ENCODE measurements around the gene PDE9A.

Gene PDE9A

DNA sequence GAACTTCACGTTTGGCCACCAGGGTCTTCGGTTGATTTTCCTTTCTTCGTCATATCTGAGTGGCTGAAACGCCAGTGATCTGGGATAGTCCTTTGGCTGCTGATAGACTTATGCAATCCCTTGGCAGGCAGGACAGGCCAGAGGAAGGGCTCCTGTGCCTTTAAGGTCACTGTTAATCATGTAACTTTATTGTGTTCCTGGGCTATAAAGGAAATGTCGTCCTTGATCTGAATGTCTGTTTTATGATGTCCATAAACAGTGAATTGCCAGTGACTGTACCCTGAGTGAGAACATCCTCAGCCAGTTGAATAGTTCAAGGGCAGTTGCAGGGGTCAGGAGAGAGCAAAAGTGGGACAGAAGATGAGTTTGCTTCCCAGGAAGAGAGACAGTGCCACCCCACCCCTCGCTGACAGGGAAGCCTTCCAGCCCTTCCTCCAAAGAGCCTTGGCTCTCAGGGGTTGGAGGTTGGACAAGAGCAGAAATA lies 68.0 kb downstream of the PDE9A start:
- TF ChIP-seq Cebpa-rat (IDR thresholded peaks at IDR 0.05): no peak
- H3K4me3 ChIP-seq: no peak overlapping the region
- peaks cover 0 to 37% (median 18%) of the 10 kb centered on the region in 11 experiments; a peak in 14 of 22 replicates for H3K27me3 ChIP-seq
- no peaks in the 10 kb centered on the region for H3K9me3 ChIP-seq (replicated peaks in 1 of 11)
- H3K4me2 ChIP-seq: no peak overlapping the region
- no peak overlapping the region for H3K27ac ChIP-seq
- H3K9ac ChIP-seq: no peak overlapping the region
- peaks cover 24 to 28% (median 27%) of the 10 kb centered on the region in 10 experiments for H3K4me1 ChIP-seq
- H4K20me1 ChIP-seq: peaks cover 0 to 12% (median 0%) of the 10 kb centered on the region in 11 experiments; a peak in 4 of 22 replicates
- H3K36me3 ChIP-seq: no peaks in the 10 kb centered on the region

DNA sequence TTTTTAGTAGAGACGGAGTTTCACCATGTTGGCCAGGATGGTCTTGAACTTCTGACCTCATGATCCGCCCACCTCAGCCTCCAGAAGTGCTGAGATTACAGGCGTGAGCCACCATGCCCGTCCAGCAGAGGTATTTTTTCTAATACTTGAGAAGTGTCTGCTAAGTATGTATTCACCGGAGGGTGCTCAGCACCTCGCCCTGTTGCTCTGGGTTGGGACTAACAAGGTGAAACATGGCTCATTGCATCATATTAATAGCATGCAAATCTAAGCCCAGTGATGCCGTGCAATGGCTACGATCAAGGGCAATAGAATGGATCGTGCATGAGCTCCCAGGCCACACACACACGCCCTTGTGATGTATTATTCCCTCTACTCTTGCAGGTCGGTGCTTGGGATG lies 68.7 kb downstream of the PDE9A start:
- H3K4me1 ChIP-seq: peaks cover 24 to 28% (median 27%) of the 10 kb centered on the region in 10 experiments
- H3K27ac ChIP-seq: no peak overlapping the region
- H3K36me3 ChIP-seq: no peaks in the 10 kb centered on the region
- H3K9ac ChIP-seq: no peak overlapping the region
- TF ChIP-seq Cebpa-rat (IDR thresholded peaks at IDR 0.05): 0 out of 22 replicates have a peak, but pooled peaks of 1 of the 11 experiments have one; percentile 24
- peaks cover 0 to 37% (median 18%) of the 10 kb centered on the region in 11 experiments; a peak in 14 of 22 replicates for H3K27me3 ChIP-seq
- H3K4me3 ChIP-seq: no peak overlapping the region
- H3K9me3 ChIP-seq (replicated peaks in 1 of 11): no peaks in the 10 kb centered on the region
- H4K20me1 ChIP-seq: peaks cover 0 to 12% (median 0%) of the 10 kb centered on the region in 11 experiments; a peak in 4 of 22 replicates
- H3K4me2 ChIP-seq: 0 out of 22 replicates have a peak overlapping the region, but pooled peaks of 1 of the 11 experiments have one; percentile 90

DNA sequence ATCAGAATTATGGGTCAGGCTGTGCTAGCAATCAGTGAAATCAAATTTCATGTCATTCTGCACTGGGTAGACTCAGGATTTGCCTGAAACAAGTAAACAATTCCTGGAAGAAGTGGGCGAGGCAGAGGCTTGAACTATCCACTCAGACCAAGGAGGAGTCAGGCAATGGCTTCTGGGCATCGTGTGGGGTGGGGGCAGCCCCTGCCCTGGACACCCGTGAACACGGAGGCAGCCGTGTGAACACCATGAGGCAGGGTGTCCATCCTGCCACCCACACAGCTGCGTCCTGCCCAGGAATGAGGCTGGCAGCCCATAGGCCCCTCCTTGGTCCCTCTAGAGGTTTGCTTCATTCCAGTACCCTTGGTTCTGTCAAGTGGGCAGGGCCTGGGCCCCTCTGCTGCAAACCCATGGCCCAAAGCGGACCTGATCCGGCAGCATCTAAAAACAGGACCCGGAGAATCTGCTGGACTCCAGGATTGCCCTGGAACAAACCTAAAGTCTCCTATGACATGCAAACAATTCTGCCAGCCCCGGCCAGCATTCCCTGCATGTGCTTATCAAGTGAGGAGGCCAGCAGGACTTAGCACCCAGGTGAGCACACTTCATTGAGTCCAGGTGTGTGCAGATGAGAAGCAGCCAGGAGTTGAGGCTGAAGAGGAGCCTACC lies 69.5 kb downstream of the PDE9A start:
- no peak overlapping the region for H3K9ac ChIP-seq
- no peaks in the 10 kb centered on the region for H3K9me3 ChIP-seq (replicated peaks in 1 of 11)
- no peaks in the 10 kb centered on the region for H3K36me3 ChIP-seq
- no peak overlapping the region for H3K27ac ChIP-seq
- H3K4me3 ChIP-seq: no peak overlapping the region
- H3K4me1 ChIP-seq: peaks cover 24 to 28% (median 27%) of the 10 kb centered on the region in 10 experiments
- H3K4me2 ChIP-seq: peak overlapping the region; percentile 75 to 97 (median 85); a peak in 21 of 22 replicates
- peaks cover 0 to 12% (median 0%) of the 10 kb centered on the region in 11 experiments; a peak in 4 of 22 replicates for H4K20me1 ChIP-seq
- no peak for TF ChIP-seq Cebpa-rat (IDR thresholded peaks at IDR 0.05)
- peaks cover 0 to 37% (median 18%) of the 10 kb centered on the region in 11 experiments; a peak in 14 of 22 replicates for H3K27me3 ChIP-seq

DNA sequence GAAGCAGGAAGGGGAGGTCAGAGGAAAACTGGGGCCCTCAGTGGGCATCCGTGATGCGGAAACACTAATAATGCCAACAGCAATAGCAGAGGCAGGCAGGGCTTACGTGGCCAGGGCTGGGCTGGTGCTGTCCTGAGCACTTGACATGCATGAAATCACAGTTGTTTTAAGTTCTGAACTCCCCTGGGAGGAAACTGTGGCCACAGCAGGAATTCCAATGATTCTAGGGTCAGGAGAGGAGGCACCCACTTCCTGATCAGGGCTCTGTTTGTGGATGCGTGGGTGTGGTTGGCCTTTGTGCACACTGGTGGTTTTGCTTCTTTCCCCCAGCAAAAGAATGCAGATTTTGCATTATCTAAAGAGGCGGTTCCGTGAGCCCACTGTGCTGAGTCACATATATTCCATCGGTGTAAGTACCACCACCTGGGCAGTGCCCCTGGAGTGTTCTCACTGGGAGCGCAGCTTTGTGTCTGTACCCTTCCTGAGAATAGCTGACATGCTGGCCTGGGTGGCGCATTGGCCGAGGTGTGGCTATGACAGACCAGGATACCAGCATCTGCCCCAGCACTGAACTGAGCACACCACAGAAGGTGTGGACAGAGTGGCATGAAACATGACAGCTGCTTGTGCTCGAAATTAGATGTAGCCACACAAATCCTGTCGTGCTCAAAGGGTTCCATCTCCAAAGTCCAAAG lies 71.0 kb downstream of the PDE9A start:
- H3K4me3 ChIP-seq: peak overlapping the region in 2 of 10 experiments; percentile 15 to 37; a peak in 3 of 20 replicates
- H3K9me3 ChIP-seq (replicated peaks in 1 of 11): peaks cover 0 to 10% (median 5%) of the 10 kb centered on the region in 11 experiments; a peak in 12 of 22 replicates
- H3K27me3 ChIP-seq: peaks cover 0 to 33% (median 18%) of the 10 kb centered on the region in 11 experiments; a peak in 14 of 22 replicates
- no peak overlapping the region; a peak in 1 of 22 replicates for H3K9ac ChIP-seq
- H3K36me3 ChIP-seq: no peaks in the 10 kb centered on the region
- peaks cover 24 to 28% (median 27%) of the 10 kb centered on the region in 10 experiments for H3K4me1 ChIP-seq
- peak overlapping the region; percentile 75 to 97 (median 85) for H3K4me2 ChIP-seq
- no peak overlapping the region; a peak in 1 of 22 replicates for H3K27ac ChIP-seq
- no peak for TF ChIP-seq Cebpa-rat (IDR thresholded peaks at IDR 0.05)
- H4K20me1 ChIP-seq: peaks cover 0 to 12% (median 0%) of the 10 kb centered on the region in 11 experiments; a peak in 4 of 22 replicates

DNA sequence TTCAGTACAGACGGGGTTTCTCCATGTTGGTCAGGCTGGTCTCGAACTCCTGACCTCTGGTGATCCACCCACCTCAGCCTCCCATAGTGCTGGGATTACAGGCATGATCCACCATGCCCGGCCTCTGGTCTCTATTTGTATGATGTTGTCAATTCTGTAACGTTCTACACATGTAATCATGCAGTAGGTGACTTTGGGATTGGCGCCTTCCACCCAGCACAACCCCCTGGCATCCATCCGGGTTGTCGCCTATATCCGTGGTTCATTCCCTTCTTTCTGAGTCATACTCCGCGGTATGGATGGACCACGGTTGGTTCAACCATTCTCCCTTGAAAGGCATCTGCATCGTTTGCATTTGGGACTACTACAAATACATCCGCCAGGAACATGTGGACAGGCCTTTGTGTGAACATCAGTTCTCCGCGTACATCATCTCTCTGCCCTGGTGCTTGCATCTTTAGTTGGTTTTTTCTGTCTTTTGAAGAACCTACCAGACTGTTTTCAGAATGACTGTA lies 72.1 kb downstream of the PDE9A start:
- Histone ChIP-seq H3K9ac (no peak overlapping the region), H3K4me3 (no peak overlapping the region), H4K20me1 (peaks cover 0 to 12% (median 0%) of the 10 kb centered on the region in 11 experiments; a peak in 4 of 22 replicates), H3K36me3 (no peaks in the 10 kb centered on the region), H3K27me3 (peaks cover 0 to 33% (median 18%) of the 10 kb centered on the region in 11 experiments; a peak in 14 of 22 replicates), H3K27ac (no peak overlapping the region), H3K4me2 (peak overlapping the region in 1 of 11 experiments; percentile 85; a peak in 2 of 22 replicates), H3K4me1 (peaks cover 24 to 28% (median 27%) of the 10 kb centered on the region in 10 experiments), H3K9me3 (replicated peaks in 1 of 11) (peaks cover 0 to 16% (median 6%) of the 10 kb centered on the region in 11 experiments; a peak in 12 of 22 replicates)
- no peak for TF ChIP-seq Cebpa-rat (IDR thresholded peaks at IDR 0.05)

DNA sequence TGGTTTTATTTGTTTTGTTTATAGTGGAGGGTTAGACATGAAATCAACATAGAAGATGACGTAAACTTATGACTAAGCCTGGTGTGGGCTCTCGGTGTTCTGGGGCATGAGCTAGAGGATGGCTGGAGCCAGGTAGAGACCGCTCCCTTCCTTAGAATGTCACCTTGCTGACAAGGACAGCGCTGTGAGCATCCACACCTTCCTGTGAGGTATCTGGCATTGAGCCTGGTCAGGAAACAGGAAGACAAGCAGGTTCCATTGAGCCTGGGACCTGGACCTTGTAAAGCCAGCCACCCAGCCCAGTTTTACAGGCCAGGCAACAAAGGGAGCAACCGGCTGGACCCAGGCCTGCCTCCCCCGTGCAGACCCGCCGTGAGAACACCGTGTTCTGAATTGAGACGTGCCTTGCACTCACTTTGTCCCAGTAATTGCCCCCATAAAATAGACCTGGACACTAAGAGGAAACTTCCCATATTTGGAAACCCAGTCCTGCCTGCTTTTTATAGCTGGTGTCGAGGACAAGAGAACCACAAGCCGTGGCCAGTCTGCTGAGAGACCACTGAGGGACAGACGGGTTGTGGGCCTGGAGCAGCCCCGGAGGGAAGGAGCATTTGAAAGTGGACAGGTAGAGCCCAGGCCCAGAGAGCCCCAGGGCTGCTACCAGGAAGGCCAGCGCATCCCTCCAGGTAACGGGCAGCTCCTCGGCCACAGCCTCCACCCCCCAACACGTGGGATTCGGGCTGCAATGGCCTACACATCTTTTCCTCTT lies 78.0 kb downstream of the PDE9A start:
- Histone ChIP-seq H4K20me1 (no peaks in the 10 kb centered on the region), H3K27me3 (no peaks in the 10 kb centered on the region), H3K9ac (no peak overlapping the region), H3K4me1 (peaks cover 25 to 37% (median 35%) of the 10 kb centered on the region in 10 experiments), H3K36me3 (no peaks in the 10 kb centered on the region), H3K9me3 (replicated peaks in 1 of 11) (peaks cover 0 to 16% (median 6%) of the 10 kb centered on the region in 11 experiments; a peak in 12 of 22 replicates), H3K4me2 (peak overlapping the region in 1 of 11 experiments; percentile 2; a peak in 2 of 22 replicates), H3K4me3 (no peak overlapping the region), H3K27ac (no peak overlapping the region)
- TF ChIP-seq Cebpa-rat (IDR thresholded peaks at IDR 0.05): no peak

DNA sequence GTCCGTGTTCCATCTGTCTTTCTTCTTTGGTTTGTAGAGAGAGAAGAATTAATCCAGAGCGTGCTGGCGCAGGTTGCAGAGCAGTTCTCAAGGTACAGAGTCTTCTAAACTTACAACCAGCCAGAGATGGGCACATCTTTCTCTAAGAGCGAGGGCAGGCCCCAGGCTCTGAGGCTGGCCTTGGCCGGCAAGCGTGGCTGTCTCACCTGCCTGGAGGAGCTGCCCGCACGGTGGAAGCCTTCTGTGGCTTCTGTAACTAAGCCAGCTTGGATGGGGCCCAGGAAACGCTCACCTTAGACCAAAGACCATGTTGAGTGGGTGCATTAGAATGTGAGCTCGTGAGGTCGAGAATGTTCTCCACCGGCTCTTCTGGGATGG lies 78.6 kb downstream of the PDE9A start:
- no peaks in the 10 kb centered on the region for H4K20me1 ChIP-seq
- peaks cover 28 to 42% (median 40%) of the 10 kb centered on the region in 10 experiments for H3K4me1 ChIP-seq
- no peaks in the 10 kb centered on the region for H3K27me3 ChIP-seq
- peak overlapping the region in 1 of 11 experiments; percentile 2; a peak in 1 of 22 replicates for H3K4me2 ChIP-seq
- H3K36me3 ChIP-seq: no peaks in the 10 kb centered on the region
- no peak overlapping the region for H3K4me3 ChIP-seq
- no peak overlapping the region for H3K27ac ChIP-seq
- peaks cover 0 to 16% (median 6%) of the 10 kb centered on the region in 11 experiments; a peak in 12 of 22 replicates for H3K9me3 ChIP-seq (replicated peaks in 1 of 11)
- no peak for TF ChIP-seq Cebpa-rat (IDR thresholded peaks at IDR 0.05)
- H3K9ac ChIP-seq: no peak overlapping the region

DNA sequence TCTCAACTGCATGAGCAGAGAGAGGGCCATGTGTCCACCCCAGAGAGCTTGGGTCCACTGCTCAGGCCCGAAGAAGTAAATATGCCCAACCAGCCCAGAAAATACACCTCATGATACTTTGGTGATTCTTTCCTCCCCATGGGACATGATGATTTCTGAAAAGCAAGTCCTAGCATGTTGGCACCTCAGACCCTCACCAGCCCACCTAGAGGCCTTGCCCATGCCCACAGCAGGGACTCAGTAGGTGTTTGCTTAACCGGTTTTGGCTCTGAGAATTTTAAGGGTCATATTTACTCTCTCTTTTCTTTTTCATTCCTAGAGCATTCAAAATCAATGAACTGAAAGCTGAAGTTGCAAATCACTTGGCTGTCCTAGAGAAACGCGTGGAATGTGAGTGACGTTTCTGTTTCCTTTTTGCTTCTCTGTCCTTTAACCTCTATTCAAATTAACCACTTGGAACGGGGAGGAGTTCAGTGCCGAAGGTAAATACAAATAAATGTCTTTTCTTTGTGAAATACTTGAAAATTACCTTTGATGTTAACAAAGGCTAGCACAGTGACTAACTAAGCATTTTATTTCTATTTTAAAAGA lies 79.7 kb downstream of the PDE9A start:
- Histone ChIP-seq H3K4me2 (peak overlapping the region in 9 of 11 experiments; percentile 4 to 95 (median 81); a peak in 7 of 22 replicates), H4K20me1 (no peaks in the 10 kb centered on the region), H3K27me3 (no peaks in the 10 kb centered on the region), H3K4me1 (peaks cover 39 to 53% (median 51%) of the 10 kb centered on the region in 10 experiments), H3K9me3 (replicated peaks in 1 of 11) (peaks cover 0 to 16% (median 6%) of the 10 kb centered on the region in 11 experiments; a peak in 12 of 22 replicates), H3K9ac (no peak overlapping the region), H3K4me3 (no peak overlapping the region), H3K36me3 (no peaks in the 10 kb centered on the region), H3K27ac (no peak overlapping the region)
- TF ChIP-seq Cebpa-rat (IDR thresholded peaks at IDR 0.05): no peak

All from BLaER1 treated with 17β-estradiol and CSF1 and Interleukin-3, amounts not matched to agents 10 nM and 100 nM (cell line).